HCT116 (cell line): ENCODE data around the gene HSDL2. TPM values are rescaled to one million over a fixed set of nuclear protein-coding genes. Genes with fewer than 3 reads are reported as not detected.
A peak's percentile ranks its signal among the peaks of the same experiment; 100 is the strongest.

Experiments used
- ATAC-seq: fragments of 200-7000 bp; cut with Tn5 transposase; 2 replicates; pipeline ENCODE4 v1.9.1; 2020; ENCODE audit warnings: mild to moderate bottlenecking, moderate library complexity
- BruUV-seq: library from RNA; stranded (reverse); fragments of 400-500 nt; replicated peaks from 2 replicates; lab custom pipeline; 2021; lab: Mats Ljungman, UMichigan
- CTCF ChIA-PET: fragments of 300-600 bp; sonication (Branson Sonifier 250); formaldehyde crosslinking; loops from one replicate; lab custom pipeline; 2021; ENCODE audit warnings: antibody characterized with exemption; lab: Charles Lee
- POLR2A ChIA-PET: fragments of 300-600, 350-600 bp; sonication (Branson Sonifier 250); formaldehyde crosslinking; loops from one replicate; lab custom pipeline; 2021; ENCODE audit warnings: antibody characterized with exemption; lab: Charles Lee
- RAD21 ChIA-PET, 2 experiments: fragments of 300-600 bp; sonication (Branson Sonifier 250); formaldehyde crosslinking; loops; one replicate each; lab custom pipeline; 2023; ENCODE audit warnings: low total read pairs in 2 of 2; ENCODE audit not compliant: uncharacterized antibody in 2 of 2, unreplicated experiment in 2 of 2, low non-redundant PET in 1 of 2; lab: Charles Lee
- DNase-seq: peaks from one replicate; pipeline ENCODE4 v3.0.0-alpha.2; 2010; ENCODE audit warnings: low read depth, low spot score
- H2AFZ ChIP-seq: fragments of 200-600 bp; shearing (Covaris generic), sonication (generic); 2 replicates; pipeline ENCODE4 v1.6.1; 2017; ENCODE audit warnings: low read depth, mixed run types, mixed read lengths, antibody characterized with exemption, low read length; ENCODE audit not compliant: poor library complexity, severe bottlenecking
- H3K27ac ChIP-seq: 2 replicates; pipeline ENCODE4 v1.5.1; 2012; ENCODE audit warnings: low read depth, low read length
- H3K27me3 ChIP-seq: fragments of 200-600 bp; sonication (generic); 2 replicates; pipeline ENCODE4 v1.6.1; 2016; ENCODE audit warnings: mixed run types, low read length, mixed read lengths; ENCODE audit not compliant: insufficient read depth
- H3K36me3 ChIP-seq, 2 experiments: fragments of 200-500 bp in 1 of 2; fragments of 200-600 bp in 1 of 2; sonication (Bioruptor generic) in 1 of 2; sonication (generic) in 1 of 2; 2 replicates each; pipeline versions ENCODE4 v1.5.1 to v1.6.1; 2014 to 2016; ENCODE audit warnings: low read length in 2 of 2, inconsistent platforms in 1 of 2, mixed read lengths in 1 of 2, mixed run types in 1 of 2; ENCODE audit not compliant: insufficient read depth in 2 of 2, control insufficient read depth in 1 of 2
- H3K4me1 ChIP-seq, 2 experiments: fragments of 200-600 bp in 1 of 2; sonication (generic) in 1 of 2; 2 replicates each; pipeline versions ENCODE4 v1.5.1 to v1.6.1; 2012 to 2017; ENCODE audit warnings: low read length in 2 of 2, inconsistent platforms in 1 of 2, mild to moderate bottlenecking in 1 of 2, mixed read lengths in 1 of 2, mixed run types in 1 of 2, moderate library complexity in 1 of 2; ENCODE audit not compliant: insufficient read depth in 2 of 2, control insufficient read depth in 1 of 2
- H3K4me2 ChIP-seq: fragments of 200-600 bp; sonication (generic); 2 replicates; pipeline ENCODE4 v1.6.1; 2017; ENCODE audit warnings: mixed run types, low read length, mixed read lengths
- H3K4me3 ChIP-seq, 2 experiments: fragments of 200-600 bp in 1 of 2; sonication (generic) in 1 of 2; replicated peaks in 1 of 2; 2 replicates each; pipeline ENCODE4 v1.5.1; 2011 to 2016; ENCODE audit warnings: low read length in 2 of 2, control low read depth in 1 of 2, low read depth in 1 of 2, mild to moderate bottlenecking in 1 of 2, mixed read lengths in 1 of 2, mixed run types in 1 of 2
- H3K79me2 ChIP-seq: fragments of 200-600 bp; sonication (generic); 2 replicates; pipeline ENCODE4 v1.6.1; 2017; ENCODE audit warnings: mild to moderate bottlenecking, mixed run types, low read length, moderate library complexity, mixed read lengths; ENCODE audit not compliant: insufficient read depth
- H3K9ac ChIP-seq: fragments of 200-600 bp; sonication (generic); 2 replicates; pipeline ENCODE4 v1.6.1; 2016; ENCODE audit warnings: low read length, mixed read lengths
- H3K9me2 ChIP-seq: fragments of 200-600 bp; sonication (generic), shearing (Covaris generic); 2 replicates; pipeline ENCODE4 v1.6.1; 2017; ENCODE audit warnings: mixed run types, mild to moderate bottlenecking, moderate library complexity; ENCODE audit not compliant: insufficient read depth
- H3K9me3 ChIP-seq, 2 experiments: fragments of 200-500 bp in 1 of 2; fragments of 200-600 bp in 1 of 2; sonication (Bioruptor generic) in 1 of 2; sonication (generic) in 1 of 2; 2 replicates each; pipeline ENCODE4 v1.6.1; 2014 to 2017; ENCODE audit warnings: low read length in 2 of 2, mixed read lengths in 2 of 2, inconsistent platforms in 1 of 2, low read depth in 1 of 2, mild to moderate bottlenecking in 1 of 2, mixed run types in 1 of 2, moderate library complexity in 1 of 2; ENCODE audit not compliant: control insufficient read depth in 1 of 2, insufficient read depth in 1 of 2
- H4K20me1 ChIP-seq: fragments of 200-600 bp; sonication (generic), shearing (Covaris generic); 2 replicates; pipeline ENCODE4 v1.6.1; 2017; ENCODE audit warnings: mixed run types, mild to moderate bottlenecking, moderate library complexity; ENCODE audit not compliant: insufficient read depth
- CTCF ChIP-seq, 3 experiments: fragments of 200-600 bp in 1 of 3; sonication (generic) in 1 of 3; IDR thresholded peaks in 2 of 3; conservative IDR thresholded peaks in 1 of 3; 2 replicates each; pipeline ENCODE4 v1.5.1; 2012 to 2017; ENCODE audit warnings: low read depth in 2 of 3, low read length in 2 of 3, antibody characterized with exemption in 1 of 3, borderline replicate concordance in 1 of 3, control low read depth in 1 of 3, mild to moderate bottlenecking in 1 of 3, mixed read lengths in 1 of 3, mixed run types in 1 of 3, moderate library complexity in 1 of 3; ENCODE audit not compliant: insufficient read depth in 1 of 3
- EGR1 ChIP-seq: IDR thresholded peaks from 2 replicates; pipeline ENCODE4 v1.6.1; 2012; ENCODE audit warnings: low read depth
- ELF1 ChIP-seq: IDR thresholded peaks from 2 replicates; pipeline ENCODE4 v1.6.1; 2012; ENCODE audit warnings: low read depth, borderline replicate concordance
- EZH2 ChIP-seq: fragments of 200-600 bp; sonication (generic); IDR thresholded peaks from 2 replicates; pipeline ENCODE4 v1.6.1; 2017; ENCODE audit warnings: antibody characterized with exemption, mixed run types
- FOSL1 ChIP-seq: IDR thresholded peaks from 2 replicates; pipeline ENCODE4 v1.6.1; 2012; ENCODE audit warnings: low read depth
- POLR2AphosphoS5 ChIP-seq: IDR thresholded peaks from 2 replicates; pipeline ENCODE4 v1.6.1; 2011; ENCODE audit warnings: mild to moderate bottlenecking, low read depth, low read length, moderate library complexity
- RAD21 ChIP-seq: IDR thresholded peaks from 2 replicates; pipeline ENCODE4 v1.6.1; 2012; ENCODE audit warnings: low read depth, mild to moderate bottlenecking
- SIN3A ChIP-seq: IDR thresholded peaks from 2 replicates; pipeline ENCODE4 v1.6.1; 2012; ENCODE audit warnings: low read depth
- SRF ChIP-seq: IDR thresholded peaks from 2 replicates; pipeline ENCODE4 v1.6.1; 2012; ENCODE audit warnings: low read depth
- ZFX ChIP-seq: fragments of 450-650 bp; IDR thresholded peaks from 2 replicates; pipeline ENCODE4 v1.6.1; 2017
- intact Hi-C: fragments of 100-400 bp; cut with micrococcal nuclease; formaldehyde crosslinking; loops from 2 replicates; pipeline ENCODE4 v1.10.0; 2022
- total RNA-seq: library from RNA; stranded (reverse); gene quantifications from one replicate; pipeline ENCODE4 v1.2.1, GENCODE V29; 2021; ENCODE audit not compliant: unreplicated experiment
- TF ChIP-seq, protein P1 (sequence below): IDR thresholded peaks from 2 replicates; pipeline ENCODE4 v1.6.1; 2012

The HSDL2 gene
- total RNA-seq, 1 experiment from 2014 or later: 33.9 TPM

- no peak for TF ChIP-seq CTCF (IDR thresholded peaks at IDR 0.05 in 2 of 3, conservative IDR thresholded peaks at IDR 0.05 in 1 of 3; ENCODE audit: borderline replicate concordance in 1 of 3, insufficient read depth in 1 of 3, low read depth in 2 of 3, low read length in 2 of 3)
Observed at GRCh38 chr9:112486221-112487007, 106.5 kb downstream of the HSDL2 start, which contains the start of gene KIAA1958 (continued).

GRCh38 chr9:112487008-112487798, 107.3 kb downstream of the HSDL2 start:
- POLR2A ChIA-PET: interaction anchor here (0.7 to 1.0 kb wide), 2 partner anchors 24 to 108 kb away, joined by 4 to 5 read pairs; no protein-coding TSS in a partner anchor
- no peaks in the 10 kb centered on the region for H3K36me3 ChIP-seq
- no peaks in the 10 kb centered on the region for H3K9me2 ChIP-seq
- BruUV-seq: no TSS peak
- RAD21 ChIA-PET: interaction anchor here in 1 of 2 experiments (0.7 to 1.0 kb wide), 2 partner anchors 107 to 108 kb away, joined by 3 to 8 read pairs; partner anchors contain the start of gene HSDL2
- peak overlapping the region; percentile 66 for H3K27ac ChIP-seq
- no peak overlapping the region for H2AFZ ChIP-seq
- intact Hi-C loops: loop anchor here (10.0 kb wide), 1 partner anchor 228 kb away; the partner anchor contains the start of gene INIP
- H3K4me1 ChIP-seq: peaks cover 5 to 13% of the 10 kb centered on the region in 2 experiments
- H3K4me2 ChIP-seq: peak overlapping the region; percentile 75
- peaks cover 39% of the 10 kb centered on the region for H3K79me2 ChIP-seq
- H3K9ac ChIP-seq: peak overlapping the region; percentile 61
- DNase-seq (peak; percentile 27), ATAC-seq (peak; percentile 75)
- H4K20me1 ChIP-seq: peaks cover 6% of the 10 kb centered on the region
- H3K9me3 ChIP-seq: no peaks in the 10 kb centered on the region
- H3K4me3 ChIP-seq: peak overlapping the region; percentile 71
- CTCF ChIA-PET: no interaction called here
- H3K27me3 ChIP-seq: no peaks in the 10 kb centered on the region
- no peak for TF ChIP-seq ZFX
- no peak for TF ChIP-seq SRF
- TF ChIP-seq FOSL1: no peak
- TF ChIP-seq EZH2: no peak
- TF ChIP-seq SIN3A: peak; percentile 38; the same call in 1 of the 2 replicates
- TF ChIP-seq, protein P1, sequence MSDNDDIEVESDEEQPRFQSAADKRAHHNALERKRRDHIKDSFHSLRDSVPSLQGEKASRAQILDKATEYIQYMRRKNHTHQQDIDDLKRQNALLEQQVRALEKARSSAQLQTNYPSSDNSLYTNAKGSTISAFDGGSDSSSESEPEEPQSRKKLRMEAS: peak; percentile 44; the same call in 1 of the 2 replicates
- TF ChIP-seq RAD21: 0 out of 2 replicates have a peak, but pooled peaks have one; percentile 7
- TF ChIP-seq EGR1: 0 out of 2 replicates have a peak, but pooled peaks have one; percentile 34
- no peak for TF ChIP-seq POLR2AphosphoS5
- TF ChIP-seq ELF1: no peak
